HCT116 (cell line): ENCODE results near the gene CREBBP. TPM values are rescaled to one million over a fixed set of nuclear protein-coding genes. Genes with fewer than 3 reads are reported as not detected.

Source experiments
- ATAC-seq: fragments of 200-7000 bp; cut with Tn5 transposase; 2 replicates; pipeline ENCODE4 v1.9.1; 2020; ENCODE audit warnings: mild to moderate bottlenecking, moderate library complexity
- BruUV-seq: library from RNA; stranded (reverse); fragments of 400-500 nt; replicated peaks from 2 replicates; lab custom pipeline; 2021; lab: Mats Ljungman, UMichigan
- CTCF ChIA-PET: fragments of 300-600 bp; sonication (Branson Sonifier 250); formaldehyde crosslinking; loops from one replicate; lab custom pipeline; 2021; ENCODE audit warnings: antibody characterized with exemption; lab: Charles Lee
- POLR2A ChIA-PET: fragments of 300-600, 350-600 bp; sonication (Branson Sonifier 250); formaldehyde crosslinking; loops from one replicate; lab custom pipeline; 2021; ENCODE audit warnings: antibody characterized with exemption; lab: Charles Lee
- RAD21 ChIA-PET, 2 experiments: fragments of 300-600 bp; sonication (Branson Sonifier 250); formaldehyde crosslinking; loops; one replicate each; lab custom pipeline; 2023; ENCODE audit warnings: low total read pairs in 2 of 2; ENCODE audit not compliant: uncharacterized antibody in 2 of 2, unreplicated experiment in 2 of 2, low non-redundant PET in 1 of 2; lab: Charles Lee
- DNase-seq: peaks from one replicate; pipeline ENCODE4 v3.0.0-alpha.2; 2010; ENCODE audit warnings: low read depth, low spot score
- H2AFZ ChIP-seq: fragments of 200-600 bp; shearing (Covaris generic), sonication (generic); 2 replicates; pipeline ENCODE4 v1.6.1; 2017; ENCODE audit warnings: low read depth, mixed run types, mixed read lengths, antibody characterized with exemption, low read length; ENCODE audit not compliant: poor library complexity, severe bottlenecking
- H3K27ac ChIP-seq: 2 replicates; pipeline ENCODE4 v1.5.1; 2012; ENCODE audit warnings: low read depth, low read length
- H3K27me3 ChIP-seq: fragments of 200-600 bp; sonication (generic); 2 replicates; pipeline ENCODE4 v1.6.1; 2016; ENCODE audit warnings: mixed run types, low read length, mixed read lengths; ENCODE audit not compliant: insufficient read depth
- H3K36me3 ChIP-seq, 2 experiments: fragments of 200-500 bp in 1 of 2; fragments of 200-600 bp in 1 of 2; sonication (Bioruptor generic) in 1 of 2; sonication (generic) in 1 of 2; 2 replicates each; pipeline versions ENCODE4 v1.5.1 to v1.6.1; 2014 to 2016; ENCODE audit warnings: low read length in 2 of 2, inconsistent platforms in 1 of 2, mixed read lengths in 1 of 2, mixed run types in 1 of 2; ENCODE audit not compliant: insufficient read depth in 2 of 2, control insufficient read depth in 1 of 2
- H3K4me1 ChIP-seq, 2 experiments: fragments of 200-600 bp in 1 of 2; sonication (generic) in 1 of 2; 2 replicates each; pipeline versions ENCODE4 v1.5.1 to v1.6.1; 2012 to 2017; ENCODE audit warnings: low read length in 2 of 2, inconsistent platforms in 1 of 2, mild to moderate bottlenecking in 1 of 2, mixed read lengths in 1 of 2, mixed run types in 1 of 2, moderate library complexity in 1 of 2; ENCODE audit not compliant: insufficient read depth in 2 of 2, control insufficient read depth in 1 of 2
- H3K4me2 ChIP-seq: fragments of 200-600 bp; sonication (generic); 2 replicates; pipeline ENCODE4 v1.6.1; 2017; ENCODE audit warnings: mixed run types, low read length, mixed read lengths
- H3K4me3 ChIP-seq, 2 experiments: fragments of 200-600 bp in 1 of 2; sonication (generic) in 1 of 2; replicated peaks in 1 of 2; 2 replicates each; pipeline ENCODE4 v1.5.1; 2011 to 2016; ENCODE audit warnings: low read length in 2 of 2, control low read depth in 1 of 2, low read depth in 1 of 2, mild to moderate bottlenecking in 1 of 2, mixed read lengths in 1 of 2, mixed run types in 1 of 2
- H3K79me2 ChIP-seq: fragments of 200-600 bp; sonication (generic); 2 replicates; pipeline ENCODE4 v1.6.1; 2017; ENCODE audit warnings: mild to moderate bottlenecking, mixed run types, low read length, moderate library complexity, mixed read lengths; ENCODE audit not compliant: insufficient read depth
- H3K9ac ChIP-seq: fragments of 200-600 bp; sonication (generic); 2 replicates; pipeline ENCODE4 v1.6.1; 2016; ENCODE audit warnings: low read length, mixed read lengths
- H3K9me2 ChIP-seq: fragments of 200-600 bp; sonication (generic), shearing (Covaris generic); 2 replicates; pipeline ENCODE4 v1.6.1; 2017; ENCODE audit warnings: mixed run types, mild to moderate bottlenecking, moderate library complexity; ENCODE audit not compliant: insufficient read depth
- H3K9me3 ChIP-seq, 2 experiments: fragments of 200-500 bp in 1 of 2; fragments of 200-600 bp in 1 of 2; sonication (Bioruptor generic) in 1 of 2; sonication (generic) in 1 of 2; 2 replicates each; pipeline ENCODE4 v1.6.1; 2014 to 2017; ENCODE audit warnings: low read length in 2 of 2, mixed read lengths in 2 of 2, inconsistent platforms in 1 of 2, low read depth in 1 of 2, mild to moderate bottlenecking in 1 of 2, mixed run types in 1 of 2, moderate library complexity in 1 of 2; ENCODE audit not compliant: control insufficient read depth in 1 of 2, insufficient read depth in 1 of 2
- H4K20me1 ChIP-seq: fragments of 200-600 bp; sonication (generic), shearing (Covaris generic); 2 replicates; pipeline ENCODE4 v1.6.1; 2017; ENCODE audit warnings: mixed run types, mild to moderate bottlenecking, moderate library complexity; ENCODE audit not compliant: insufficient read depth
- CBX3 ChIP-seq: IDR thresholded peaks from 2 replicates; pipeline ENCODE4 v1.6.1; 2012; ENCODE audit warnings: low read depth
- CEBPB ChIP-seq: IDR thresholded peaks from 2 replicates; pipeline ENCODE4 v1.6.1; 2012; ENCODE audit warnings: low read depth
- EGR1 ChIP-seq: IDR thresholded peaks from 2 replicates; pipeline ENCODE4 v1.6.1; 2012; ENCODE audit warnings: low read depth
- ELF1 ChIP-seq: IDR thresholded peaks from 2 replicates; pipeline ENCODE4 v1.6.1; 2012; ENCODE audit warnings: low read depth, borderline replicate concordance
- FOSL1 ChIP-seq: IDR thresholded peaks from 2 replicates; pipeline ENCODE4 v1.6.1; 2012; ENCODE audit warnings: low read depth
- JUND ChIP-seq: IDR thresholded peaks from 2 replicates; pipeline ENCODE4 v1.6.1; 2012
- POLR2A ChIP-seq: IDR thresholded peaks from 2 replicates; pipeline ENCODE4 v1.7.0; 2011; ENCODE audit warnings: borderline replicate concordance; ENCODE audit not compliant: insufficient read depth, insufficient read length; ENCODE audit errors: extremely low read depth
- POLR2AphosphoS5 ChIP-seq: IDR thresholded peaks from 2 replicates; pipeline ENCODE4 v1.6.1; 2011; ENCODE audit warnings: mild to moderate bottlenecking, low read depth, low read length, moderate library complexity
- RAD21 ChIP-seq: IDR thresholded peaks from 2 replicates; pipeline ENCODE4 v1.6.1; 2012; ENCODE audit warnings: low read depth, mild to moderate bottlenecking
- SP1 ChIP-seq: IDR thresholded peaks from 2 replicates; pipeline ENCODE4 v1.6.1; 2012; ENCODE audit warnings: low read depth
- SRF ChIP-seq: IDR thresholded peaks from 2 replicates; pipeline ENCODE4 v1.6.1; 2012; ENCODE audit warnings: low read depth
- TCF7L2 ChIP-seq: IDR thresholded peaks from 2 replicates; pipeline ENCODE4 v1.7.0; 2011; ENCODE audit warnings: borderline replicate concordance, inconsistent platforms; ENCODE audit not compliant: insufficient read depth, insufficient read length; ENCODE audit errors: extremely low read depth
- YY1 ChIP-seq: IDR thresholded peaks from 2 replicates; pipeline ENCODE4 v1.6.1; 2011; ENCODE audit warnings: low read length, low read depth, moderate library complexity, mild to moderate bottlenecking; ENCODE audit not compliant: insufficient replicate concordance; ENCODE audit errors: extremely low read depth
- ZFX ChIP-seq: fragments of 450-650 bp; IDR thresholded peaks from 2 replicates; pipeline ENCODE4 v1.6.1; 2017
- ZNF274 ChIP-seq: fragments of 200-500 bp; sonication (Bioruptor generic); IDR thresholded peaks from 2 replicates; pipeline ENCODE4 v1.6.1; 2014; ENCODE audit warnings: mild to moderate bottlenecking, low read depth, low read length, inconsistent platforms
- intact Hi-C: fragments of 100-400 bp; cut with micrococcal nuclease; formaldehyde crosslinking; loops from 2 replicates; pipeline ENCODE4 v1.10.0; 2022
- total RNA-seq: library from RNA; stranded (reverse); gene quantifications from one replicate; pipeline ENCODE4 v1.2.1, GENCODE V29; 2021; ENCODE audit not compliant: unreplicated experiment
- TF ChIP-seq, protein P1 (sequence below), 3 experiments: fragments of 200-600 bp in 1 of 3; sonication (generic) in 1 of 3; IDR thresholded peaks in 2 of 3; conservative IDR thresholded peaks in 1 of 3; 2 replicates each; pipeline ENCODE4 v1.5.1; 2012 to 2017; ENCODE audit warnings: low read depth in 2 of 3, low read length in 2 of 3, antibody characterized with exemption in 1 of 3, borderline replicate concordance in 1 of 3, control low read depth in 1 of 3, mild to moderate bottlenecking in 1 of 3, mixed read lengths in 1 of 3, mixed run types in 1 of 3, moderate library complexity in 1 of 3; ENCODE audit not compliant: insufficient read depth in 1 of 3
- TF ChIP-seq, protein P2 (sequence below): IDR thresholded peaks from 2 replicates; pipeline ENCODE4 v1.6.1; 2012
- TF ChIP-seq, protein P3 (sequence below): IDR thresholded peaks from 2 replicates; pipeline ENCODE4 v1.6.1; 2012; ENCODE audit warnings: low read depth
- TF ChIP-seq, protein P4 (sequence below): IDR thresholded peaks from 2 replicates; pipeline ENCODE4 v1.6.1; 2012

The CREBBP gene
- total RNA-seq, 1 experiment from 2014 or later, result 42.7 TPM

DNA sequence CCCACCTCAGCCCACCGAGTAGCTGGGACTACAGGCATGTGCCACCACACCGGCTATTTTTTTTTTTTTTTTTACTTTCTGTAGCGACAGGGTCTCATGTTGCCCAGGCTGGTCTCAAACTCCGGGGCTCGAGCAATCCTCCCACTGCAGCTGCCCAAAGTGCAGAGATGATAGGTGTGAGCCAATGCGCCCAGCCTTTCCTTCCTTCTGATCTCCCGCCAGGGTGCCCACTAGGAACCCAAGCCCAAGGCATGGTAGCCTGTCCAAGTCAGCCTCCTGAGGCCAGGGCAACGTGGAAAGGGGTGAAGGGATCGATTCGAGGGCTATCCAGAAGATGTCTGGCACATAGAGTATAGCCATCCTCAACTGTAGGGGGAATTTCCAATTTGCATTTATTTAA lies 9.6 kb upstream of the CREBBP start:
- ATAC-seq (no peak), DNase-seq (no peak)
- BruUV-seq, result no TSS peak
- H2AFZ ChIP-seq, result no peak overlapping the region
- no peak overlapping the region for H3K4me3 ChIP-seq
- H3K9me2 ChIP-seq, result no peaks in the 10 kb centered on the region
- no peak overlapping the region for H3K27ac ChIP-seq
- ChIA-PET CTCF (no interaction called here), RAD21 (no interaction called here), POLR2A (no interaction called here)
- no peaks in the 10 kb centered on the region for H3K27me3 ChIP-seq
- TF ChIP-seq, protein P1, sequence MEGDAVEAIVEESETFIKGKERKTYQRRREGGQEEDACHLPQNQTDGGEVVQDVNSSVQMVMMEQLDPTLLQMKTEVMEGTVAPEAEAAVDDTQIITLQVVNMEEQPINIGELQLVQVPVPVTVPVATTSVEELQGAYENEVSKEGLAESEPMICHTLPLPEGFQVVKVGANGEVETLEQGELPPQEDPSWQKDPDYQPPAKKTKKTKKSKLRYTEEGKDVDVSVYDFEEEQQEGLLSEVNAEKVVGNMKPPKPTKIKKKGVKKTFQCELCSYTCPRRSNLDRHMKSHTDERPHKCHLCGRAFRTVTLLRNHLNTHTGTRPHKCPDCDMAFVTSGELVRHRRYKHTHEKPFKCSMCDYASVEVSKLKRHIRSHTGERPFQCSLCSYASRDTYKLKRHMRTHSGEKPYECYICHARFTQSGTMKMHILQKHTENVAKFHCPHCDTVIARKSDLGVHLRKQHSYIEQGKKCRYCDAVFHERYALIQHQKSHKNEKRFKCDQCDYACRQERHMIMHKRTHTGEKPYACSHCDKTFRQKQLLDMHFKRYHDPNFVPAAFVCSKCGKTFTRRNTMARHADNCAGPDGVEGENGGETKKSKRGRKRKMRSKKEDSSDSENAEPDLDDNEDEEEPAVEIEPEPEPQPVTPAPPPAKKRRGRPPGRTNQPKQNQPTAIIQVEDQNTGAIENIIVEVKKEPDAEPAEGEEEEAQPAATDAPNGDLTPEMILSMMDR (IDR thresholded peaks at IDR 0.05 in 2 of 3, conservative IDR thresholded peaks at IDR 0.05 in 1 of 3; ENCODE audit: borderline replicate concordance in 1 of 3, insufficient read depth in 1 of 3, low read depth in 2 of 3, low read length in 2 of 3), result no peak
- TF ChIP-seq JUND, result no peak
- no peak for TF ChIP-seq ELF1
- TF ChIP-seq TCF7L2, result no peak
- no peak for TF ChIP-seq RAD21
- TF ChIP-seq, protein P2, sequence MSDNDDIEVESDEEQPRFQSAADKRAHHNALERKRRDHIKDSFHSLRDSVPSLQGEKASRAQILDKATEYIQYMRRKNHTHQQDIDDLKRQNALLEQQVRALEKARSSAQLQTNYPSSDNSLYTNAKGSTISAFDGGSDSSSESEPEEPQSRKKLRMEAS, result no peak
- no peak for TF ChIP-seq SP1
- TF ChIP-seq FOSL1, result no peak
- no peak for TF ChIP-seq POLR2AphosphoS5
- no peak for TF ChIP-seq SRF
- no peak for TF ChIP-seq EGR1
- TF ChIP-seq, protein P3, sequence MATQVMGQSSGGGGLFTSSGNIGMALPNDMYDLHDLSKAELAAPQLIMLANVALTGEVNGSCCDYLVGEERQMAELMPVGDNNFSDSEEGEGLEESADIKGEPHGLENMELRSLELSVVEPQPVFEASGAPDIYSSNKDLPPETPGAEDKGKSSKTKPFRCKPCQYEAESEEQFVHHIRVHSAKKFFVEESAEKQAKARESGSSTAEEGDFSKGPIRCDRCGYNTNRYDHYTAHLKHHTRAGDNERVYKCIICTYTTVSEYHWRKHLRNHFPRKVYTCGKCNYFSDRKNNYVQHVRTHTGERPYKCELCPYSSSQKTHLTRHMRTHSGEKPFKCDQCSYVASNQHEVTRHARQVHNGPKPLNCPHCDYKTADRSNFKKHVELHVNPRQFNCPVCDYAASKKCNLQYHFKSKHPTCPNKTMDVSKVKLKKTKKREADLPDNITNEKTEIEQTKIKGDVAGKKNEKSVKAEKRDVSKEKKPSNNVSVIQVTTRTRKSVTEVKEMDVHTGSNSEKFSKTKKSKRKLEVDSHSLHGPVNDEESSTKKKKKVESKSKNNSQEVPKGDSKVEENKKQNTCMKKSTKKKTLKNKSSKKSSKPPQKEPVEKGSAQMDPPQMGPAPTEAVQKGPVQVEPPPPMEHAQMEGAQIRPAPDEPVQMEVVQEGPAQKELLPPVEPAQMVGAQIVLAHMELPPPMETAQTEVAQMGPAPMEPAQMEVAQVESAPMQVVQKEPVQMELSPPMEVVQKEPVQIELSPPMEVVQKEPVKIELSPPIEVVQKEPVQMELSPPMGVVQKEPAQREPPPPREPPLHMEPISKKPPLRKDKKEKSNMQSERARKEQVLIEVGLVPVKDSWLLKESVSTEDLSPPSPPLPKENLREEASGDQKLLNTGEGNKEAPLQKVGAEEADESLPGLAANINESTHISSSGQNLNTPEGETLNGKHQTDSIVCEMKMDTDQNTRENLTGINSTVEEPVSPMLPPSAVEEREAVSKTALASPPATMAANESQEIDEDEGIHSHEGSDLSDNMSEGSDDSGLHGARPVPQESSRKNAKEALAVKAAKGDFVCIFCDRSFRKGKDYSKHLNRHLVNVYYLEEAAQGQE, result no peak
- no peak for TF ChIP-seq POLR2A
- no peak for TF ChIP-seq ZFX
- no peak for TF ChIP-seq CBX3
- no peak for TF ChIP-seq CEBPB
- TF ChIP-seq ZNF274, result no peak
- TF ChIP-seq YY1, result no peak
- TF ChIP-seq, protein P4, sequence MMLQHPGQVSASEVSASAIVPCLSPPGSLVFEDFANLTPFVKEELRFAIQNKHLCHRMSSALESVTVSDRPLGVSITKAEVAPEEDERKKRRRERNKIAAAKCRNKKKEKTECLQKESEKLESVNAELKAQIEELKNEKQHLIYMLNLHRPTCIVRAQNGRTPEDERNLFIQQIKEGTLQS, result no peak
- peaks cover 0 to 6% of the 10 kb centered on the region in 2 experiments; a peak in 2 of 4 replicates for H3K4me1 ChIP-seq
- H3K4me2 ChIP-seq, result no peak overlapping the region
- no peaks in the 10 kb centered on the region for H4K20me1 ChIP-seq
- no peak overlapping the region for H3K9ac ChIP-seq
- peaks cover 0 to 4% of the 10 kb centered on the region in 2 experiments; a peak in 1 of 4 replicates for H3K9me3 ChIP-seq
- H3K36me3 ChIP-seq, result no peaks in the 10 kb centered on the region
- intact Hi-C loops, result no loop called here
- H3K79me2 ChIP-seq, result no peaks in the 10 kb centered on the region
